ENCODE results near the gene CRTC2. TPM values are rescaled to one million over a fixed set of nuclear protein-coding genes. Genes with fewer than 3 reads are reported as not detected.

CRTC2 gene
- total RNA-seq, 1 experiment from 2014 or later: 40.8 TPM

DNA sequence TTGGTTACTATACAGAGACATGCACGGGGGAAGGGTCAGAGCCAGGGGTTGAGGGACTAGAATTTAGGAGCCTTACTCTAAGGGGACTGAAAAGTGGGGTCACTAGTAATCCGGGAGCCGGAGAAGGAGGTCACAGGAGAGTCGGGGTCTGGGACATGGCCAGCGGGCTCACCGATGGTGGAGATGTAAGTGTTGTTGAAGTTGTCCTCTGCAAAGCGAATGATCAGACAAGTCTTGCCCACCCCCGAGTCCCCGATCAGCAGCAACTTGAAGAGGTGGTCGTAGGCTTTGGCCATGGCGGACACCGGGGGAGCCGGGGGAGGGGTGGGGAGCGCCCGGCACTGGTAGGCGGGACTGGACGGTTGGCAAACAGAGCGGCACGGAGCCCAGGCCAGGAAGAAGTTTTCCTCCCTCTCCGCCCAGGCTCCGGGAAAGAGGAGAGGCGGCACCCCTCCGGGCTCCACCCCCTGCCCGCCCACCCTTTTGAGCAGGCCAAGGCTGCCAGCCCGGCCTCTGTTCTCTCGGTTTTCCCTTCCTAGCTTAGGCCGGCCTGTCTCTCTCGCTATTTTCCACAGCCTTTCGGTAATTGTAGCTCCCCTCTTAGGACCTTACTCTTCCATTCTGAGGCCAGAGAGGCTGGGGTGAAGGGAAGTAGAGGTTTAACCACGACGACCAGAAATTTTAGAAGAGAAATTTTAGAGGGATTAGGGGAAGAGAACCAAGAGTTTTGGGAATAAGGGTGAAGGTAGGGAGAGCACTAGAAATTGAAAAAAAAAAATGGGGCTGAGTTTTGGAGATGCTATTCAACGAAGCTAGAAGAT, 27.7 kb upstream of the CRTC2 start, which contains the start of gene RAB13:
Gene RAB13 (minus strand): TSS at position 399 of the 821 bp plus-strand sequence. CDS start 103 bp downstream, at position 296.
- peak within 1 kb of the TSS; percentile 83 for H3K4me3 ChIP-seq (ENCODE audit: low read depth, low read length, poor library complexity, severe bottlenecking)
- TF ChIP-seq, protein P1, sequence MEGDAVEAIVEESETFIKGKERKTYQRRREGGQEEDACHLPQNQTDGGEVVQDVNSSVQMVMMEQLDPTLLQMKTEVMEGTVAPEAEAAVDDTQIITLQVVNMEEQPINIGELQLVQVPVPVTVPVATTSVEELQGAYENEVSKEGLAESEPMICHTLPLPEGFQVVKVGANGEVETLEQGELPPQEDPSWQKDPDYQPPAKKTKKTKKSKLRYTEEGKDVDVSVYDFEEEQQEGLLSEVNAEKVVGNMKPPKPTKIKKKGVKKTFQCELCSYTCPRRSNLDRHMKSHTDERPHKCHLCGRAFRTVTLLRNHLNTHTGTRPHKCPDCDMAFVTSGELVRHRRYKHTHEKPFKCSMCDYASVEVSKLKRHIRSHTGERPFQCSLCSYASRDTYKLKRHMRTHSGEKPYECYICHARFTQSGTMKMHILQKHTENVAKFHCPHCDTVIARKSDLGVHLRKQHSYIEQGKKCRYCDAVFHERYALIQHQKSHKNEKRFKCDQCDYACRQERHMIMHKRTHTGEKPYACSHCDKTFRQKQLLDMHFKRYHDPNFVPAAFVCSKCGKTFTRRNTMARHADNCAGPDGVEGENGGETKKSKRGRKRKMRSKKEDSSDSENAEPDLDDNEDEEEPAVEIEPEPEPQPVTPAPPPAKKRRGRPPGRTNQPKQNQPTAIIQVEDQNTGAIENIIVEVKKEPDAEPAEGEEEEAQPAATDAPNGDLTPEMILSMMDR (conservative IDR thresholded peaks at IDR 0.05; ENCODE audit: low read depth, low read length): no peak
- no peak for TF ChIP-seq EZH2 (IDR thresholded peaks at IDR 0.05; ENCODE audit: borderline replicate concordance, low read depth, low read length, poor library complexity, severe bottlenecking)
- peak within 1 kb of the TSS; percentile 80 for H3K27ac ChIP-seq (ENCODE audit: low read depth, low read length, poor library complexity, severe bottlenecking)
- CTCF ChIA-PET: interaction anchor here (0.6 to 1.6 kb wide), 6 partner anchors 39 to 308 kb away, joined by 3 to 9 read pairs (median 4); partner anchors contain the start of gene DENND4B
- BruUV-seq (replicated peaks): no TSS peak
- peaks cover 14% of the 10 kb centered on the region for H3K4me1 ChIP-seq (ENCODE audit: insufficient read depth, low read length, poor library complexity, severe bottlenecking)
- DNase-seq (ENCODE audit: low spot score): peak; percentile 92
- no peaks in the 10 kb centered on the region for H3K9me3 ChIP-seq (ENCODE audit: low read depth, low read length, poor library complexity, severe bottlenecking)
- peaks cover 21% of the 10 kb centered on the region for H3K36me3 ChIP-seq (ENCODE audit: insufficient read depth, low read length, poor library complexity, severe bottlenecking)
- POLR2A ChIA-PET (ENCODE audit: low non-redundant PET): interaction anchor here (0.6 to 1.1 kb wide), 2 partner anchors 9 to 23 kb away, joined by 4 to 6 read pairs; partner anchors contain the start of genes JTB and SLC39A1
- intact Hi-C loops (cut with micrococcal nuclease; ENCODE audit: unreplicated experiment): loop anchor here (1.0 to 10.0 kb wide), 7 partner anchors 65 to 471 kb away; partner anchors contain the start of genes ILF2 and NPR1
- no peaks in the 10 kb centered on the region for H3K27me3 ChIP-seq (replicated peaks; ENCODE audit: insufficient read depth, low read depth, low read length, poor library complexity)

DNA sequence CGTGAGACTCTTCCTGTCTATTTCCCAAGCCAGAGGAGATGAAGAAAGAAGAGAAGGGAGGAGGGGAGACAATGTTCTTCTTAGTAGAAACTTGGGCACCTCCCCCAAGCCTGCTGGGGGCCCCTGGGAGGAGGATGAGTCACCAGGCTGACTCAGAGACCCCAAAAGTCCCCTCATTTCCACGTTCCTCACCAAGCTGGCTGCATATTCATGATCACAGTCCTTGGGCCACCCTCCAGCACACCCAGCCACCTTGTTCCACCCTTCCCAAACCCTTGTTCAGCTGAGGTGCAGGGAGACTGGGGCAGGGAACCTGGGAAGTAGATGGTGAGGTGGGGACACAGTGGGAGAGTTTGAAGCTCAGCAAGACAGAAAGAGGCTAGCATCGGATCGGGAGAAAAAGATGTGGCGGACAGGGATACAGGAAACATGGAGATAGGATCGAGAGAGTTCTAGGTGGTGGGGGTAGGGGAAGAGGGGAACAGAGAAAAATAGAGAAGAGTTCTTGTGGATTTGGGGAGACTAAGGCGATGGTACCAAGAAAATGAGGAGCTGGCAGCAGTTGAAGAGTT, 27.0 kb upstream of the CRTC2 start:
- H3K27ac ChIP-seq (ENCODE audit: low read depth, low read length, poor library complexity, severe bottlenecking): peak overlapping the region; percentile 80
- BruUV-seq (replicated peaks): TSS peak; percentile 2

More for the DNA sequence above, 27.0 kb upstream of the CRTC2 start:
- H3K36me3 ChIP-seq (ENCODE audit: insufficient read depth, low read length, poor library complexity, severe bottlenecking): peaks cover 23% of the 10 kb centered on the region
- ChIA-PET CTCF (interaction anchor here (1.1 kb wide), 1 partner anchor 308 kb away, joined by 5 read pairs; no protein-coding TSS in a partner anchor), POLR2A (ENCODE audit: low non-redundant PET) (interaction anchor here (1.1 kb wide), 1 partner anchor 22 kb away, joined by 6 read pairs; the partner anchor contains the start of gene SLC39A1)
- H3K9me3 ChIP-seq (ENCODE audit: low read depth, low read length, poor library complexity, severe bottlenecking): no peaks in the 10 kb centered on the region
- intact Hi-C loops (cut with micrococcal nuclease; ENCODE audit: unreplicated experiment): loop anchor here (5.0 to 10.0 kb wide), 3 partner anchors 163 to 471 kb away; no protein-coding TSS in a partner anchor
- peaks cover 14% of the 10 kb centered on the region for H3K4me1 ChIP-seq (ENCODE audit: insufficient read depth, low read length, poor library complexity, severe bottlenecking)
- no peak for TF ChIP-seq EZH2 (IDR thresholded peaks at IDR 0.05; ENCODE audit: borderline replicate concordance, low read depth, low read length, poor library complexity, severe bottlenecking)
- TF ChIP-seq, protein P1 (conservative IDR thresholded peaks at IDR 0.05; ENCODE audit: low read depth, low read length): no peak
- peak overlapping the region; percentile 83 for H3K4me3 ChIP-seq (ENCODE audit: low read depth, low read length, poor library complexity, severe bottlenecking)
- H3K27me3 ChIP-seq (replicated peaks; ENCODE audit: insufficient read depth, low read depth, low read length, poor library complexity): no peaks in the 10 kb centered on the region
- DNase-seq (ENCODE audit: low spot score): peak; percentile 86
